GM19372 (cell line): ENCODE measurements around the gene NAGLU.

ENCODE experiments used
- ATAC-seq: cut with Tn5 transposase; IDR thresholded peaks from one replicate; pipeline ENCODE4 v1.9.1; 2021; ENCODE audit warnings: mild to moderate bottlenecking, low read depth, moderate library complexity; ENCODE audit not compliant: unreplicated experiment

Gene NAGLU

DNA sequence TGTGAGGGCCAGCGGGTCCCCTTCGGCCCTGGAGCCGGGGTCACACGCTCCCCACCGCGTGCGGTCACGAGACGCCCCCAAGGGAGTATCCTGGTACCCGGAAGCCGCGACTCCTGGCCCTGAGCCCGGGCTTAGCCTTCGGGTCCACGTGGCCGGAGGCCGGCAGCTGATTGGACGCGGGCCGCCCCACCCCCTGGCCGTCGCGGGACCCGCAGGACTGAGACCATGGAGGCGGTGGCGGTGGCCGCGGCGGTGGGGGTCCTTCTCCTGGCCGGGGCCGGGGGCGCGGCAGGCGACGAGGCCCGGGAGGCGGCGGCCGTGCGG lies at the start of gene NAGLU:
Gene NAGLU, plus strand, starts transcription at position 194 of the 324 bp plus-strand sequence. Its CDS starts 32 bp downstream, at position 226.
- peak; percentile 84 for ATAC-seq

DNA sequence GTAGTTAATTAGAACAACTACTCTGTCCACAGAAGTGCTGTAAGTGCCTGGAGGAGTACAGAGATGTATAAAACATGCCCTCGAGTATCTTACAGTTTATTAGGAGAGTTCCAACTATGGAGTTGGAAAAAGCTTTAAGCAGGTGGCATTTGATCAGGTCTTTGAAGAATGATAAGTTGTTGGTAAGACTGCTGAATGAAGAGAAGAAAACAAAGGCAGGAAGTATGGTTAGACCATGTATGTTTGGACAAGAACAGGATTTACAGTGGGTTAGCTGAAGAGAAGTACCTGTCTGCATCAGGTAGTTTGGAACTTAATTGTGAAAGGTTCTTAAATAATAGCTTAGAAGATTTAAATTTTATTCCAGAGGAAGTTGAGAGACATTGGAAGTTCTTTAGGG lies 48.0 kb upstream of the NAGLU start:
- no peak for ATAC-seq

DNA sequence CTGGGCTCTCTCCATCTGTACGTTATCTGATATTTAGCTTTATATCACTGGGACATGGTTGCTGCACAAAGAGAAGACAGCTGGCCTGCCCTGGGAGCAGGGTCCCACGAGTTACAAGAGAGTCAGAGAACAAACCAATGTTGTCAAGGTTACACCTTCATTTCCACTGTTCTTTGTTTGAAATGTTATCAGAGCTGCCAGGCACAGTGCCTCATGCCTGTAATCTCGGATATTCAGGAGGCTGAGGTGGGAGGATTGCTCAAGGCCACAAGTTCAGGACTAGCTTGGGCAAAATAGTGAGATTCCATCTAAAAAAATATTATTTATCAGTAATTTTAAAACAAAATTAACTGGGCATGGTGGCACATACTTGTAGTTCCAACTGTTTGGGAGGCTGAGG lies 42.7 kb upstream of the NAGLU start:
- ATAC-seq, result no peak

DNA sequence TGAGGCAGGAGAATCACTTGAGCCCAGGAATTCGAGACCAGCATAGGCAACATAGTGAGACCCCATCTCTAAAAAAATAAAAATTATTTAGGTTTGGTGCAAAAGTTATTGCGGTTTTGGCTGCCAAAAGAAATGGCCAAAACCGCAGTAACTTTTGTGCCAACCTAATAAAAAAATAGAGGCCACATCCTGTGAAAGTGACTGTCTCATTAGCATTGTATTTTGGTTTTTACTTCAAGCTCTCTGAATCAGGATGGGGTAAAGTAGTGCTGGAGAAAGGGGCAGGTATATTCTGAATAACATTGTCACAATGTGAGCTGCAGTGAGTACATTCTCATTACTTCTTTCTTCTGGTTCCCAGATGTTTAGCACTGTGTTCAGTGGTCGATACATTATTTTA lies 41.4 kb upstream of the NAGLU start:
- no peak for ATAC-seq

DNA sequence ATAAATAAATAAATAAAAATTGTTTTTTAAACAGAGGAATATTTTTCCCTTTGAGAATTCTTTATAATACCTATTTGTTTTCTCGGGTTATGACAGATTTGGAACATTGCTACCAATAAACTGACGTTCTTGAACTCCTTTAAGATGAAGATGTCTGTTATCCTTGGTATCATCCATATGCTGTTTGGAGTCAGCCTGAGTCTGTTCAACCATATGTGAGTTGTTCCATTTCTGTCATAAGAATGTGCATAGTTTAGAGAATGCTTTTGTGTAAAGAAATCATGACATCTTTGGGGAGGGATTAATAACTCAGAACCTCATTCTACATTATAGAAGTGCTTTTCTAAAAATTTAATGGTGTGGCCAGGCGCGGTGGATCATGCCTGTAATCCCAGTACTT lies 37.2 kb upstream of the NAGLU start:
- no peak for ATAC-seq

DNA sequence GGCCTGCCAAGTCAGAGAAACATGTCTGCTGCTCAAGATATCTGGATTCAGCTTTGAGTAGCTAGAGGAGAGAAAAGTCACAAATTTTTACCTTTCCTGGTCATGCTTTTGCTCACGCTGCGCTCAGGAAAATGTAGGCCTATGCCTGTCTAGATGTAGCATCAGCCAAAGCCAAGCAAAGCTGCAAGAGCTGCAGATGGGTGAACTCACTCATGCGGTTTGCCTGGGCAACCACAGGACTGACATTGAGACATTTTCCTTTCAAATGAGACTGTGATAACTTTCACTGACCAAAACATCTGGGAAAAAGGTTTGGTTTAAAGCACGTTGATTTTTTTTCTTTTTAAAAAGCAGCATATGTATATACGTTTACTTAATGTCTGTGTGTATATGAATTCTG lies 34.0 kb upstream of the NAGLU start:
- no peak for ATAC-seq

DNA sequence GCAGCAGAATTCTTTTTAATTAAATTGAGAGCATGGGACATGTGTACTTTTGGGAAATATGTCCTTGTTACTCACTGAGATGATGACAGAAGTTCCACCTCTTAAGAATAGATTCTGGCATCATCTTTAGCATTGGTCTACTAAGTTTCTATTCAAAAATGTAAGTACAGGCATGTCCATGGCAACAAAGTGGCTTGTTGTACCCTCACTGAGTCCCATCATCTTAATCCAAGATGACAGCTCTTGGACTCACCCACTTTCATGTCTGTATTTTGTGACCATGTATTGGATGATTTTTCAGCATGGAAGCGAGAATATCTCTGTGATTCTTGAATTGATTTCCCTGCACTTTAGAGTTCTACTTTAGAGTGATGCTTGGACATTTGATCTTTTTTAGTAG lies 33.1 kb upstream of the NAGLU start:
- ATAC-seq, result no peak

DNA sequence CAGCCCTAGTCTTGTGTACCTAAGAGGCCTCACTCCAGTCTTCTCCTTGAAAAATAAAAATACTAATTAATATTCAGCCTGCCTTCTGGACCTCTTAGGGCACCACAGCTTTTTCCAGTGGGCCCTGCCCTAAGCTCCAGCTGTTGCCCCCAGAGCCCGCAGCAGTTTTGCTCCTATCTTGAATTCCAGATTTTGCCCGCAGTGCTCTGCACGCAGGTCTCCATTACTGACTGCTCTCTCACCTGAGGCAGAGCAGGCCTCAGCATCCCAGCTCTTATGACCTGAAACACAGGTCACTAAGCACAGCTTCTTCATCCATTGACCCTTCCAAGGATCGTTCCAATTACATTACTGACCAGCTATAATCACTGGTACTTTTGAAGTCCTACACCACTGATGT lies 28.4 kb upstream of the NAGLU start:
- no peak for ATAC-seq

DNA sequence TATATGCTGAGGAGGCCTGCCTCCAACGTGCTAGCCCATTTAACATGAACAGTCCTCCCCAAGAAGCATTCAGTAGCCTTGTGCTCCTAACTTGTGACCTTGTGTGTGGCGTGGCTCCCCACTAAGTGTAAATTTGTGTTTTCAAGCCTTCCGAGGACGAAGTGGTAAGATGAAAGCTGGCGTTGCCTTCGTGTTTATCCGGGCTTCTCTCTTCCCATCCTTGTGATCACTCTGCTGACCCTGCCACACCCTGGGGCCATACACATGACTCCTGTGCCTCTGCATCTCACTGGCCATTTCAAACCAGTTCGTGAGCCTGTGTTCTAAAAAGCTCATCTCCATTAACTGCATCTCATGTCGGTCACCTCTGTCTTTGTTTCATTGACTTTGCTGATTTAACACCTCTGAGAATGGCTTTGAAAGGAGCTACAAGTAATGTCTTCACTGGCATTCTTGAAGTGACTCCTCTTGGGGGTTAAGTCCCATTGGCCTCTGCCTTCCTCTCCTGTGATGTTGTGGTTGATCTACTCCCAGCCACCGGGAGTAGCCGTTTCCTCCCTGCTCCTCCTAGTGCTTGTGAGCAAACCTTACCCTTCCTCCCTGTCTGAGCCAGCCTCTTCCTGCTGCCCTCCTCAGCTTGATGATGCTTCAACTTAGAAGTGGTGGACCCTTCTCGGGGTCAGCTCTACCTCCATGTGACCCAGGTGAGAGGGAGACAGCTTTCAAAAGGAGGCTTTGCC lies 27.4 kb upstream of the NAGLU start:
- ATAC-seq, result no peak

DNA sequence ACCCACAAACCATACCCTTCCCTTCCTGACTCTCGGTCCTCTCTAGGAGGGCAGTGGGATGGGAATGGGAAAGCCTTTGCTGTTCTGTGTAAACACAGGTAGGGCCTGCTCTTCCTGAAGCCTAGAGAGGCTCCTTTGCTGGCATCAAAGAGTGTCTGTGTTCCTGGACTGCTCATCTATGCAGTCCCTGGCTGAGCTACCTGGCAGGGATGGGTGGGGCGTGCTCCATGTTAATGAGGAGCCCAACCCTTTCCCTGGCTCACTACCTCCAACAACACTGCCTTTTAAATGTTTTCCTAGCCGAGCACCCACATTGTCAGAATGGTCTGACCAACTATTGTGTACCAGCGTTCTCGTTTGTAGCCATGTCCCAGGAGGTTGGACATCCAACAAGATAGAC lies 26.6 kb upstream of the NAGLU start:
- no peak for ATAC-seq

DNA sequence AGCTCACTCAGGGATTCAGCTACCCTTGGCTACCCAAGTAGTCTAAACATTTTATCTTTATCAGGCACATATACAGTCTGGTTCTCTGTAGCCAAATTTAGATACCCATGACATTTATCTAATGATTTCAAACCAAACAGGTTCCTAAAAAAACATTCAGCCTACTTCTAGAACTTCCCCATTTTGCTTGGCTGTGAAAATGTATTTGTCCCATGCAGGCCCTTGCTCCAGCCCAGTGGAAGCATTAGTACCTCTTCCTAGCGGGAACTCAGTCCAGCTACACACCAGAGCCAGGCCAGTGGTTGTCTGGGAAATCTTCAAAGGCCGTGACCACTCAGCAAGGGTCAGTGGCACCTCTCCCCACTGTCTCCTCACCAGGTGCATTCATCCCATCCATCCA lies 26.2 kb upstream of the NAGLU start:
- ATAC-seq, result no peak

DNA sequence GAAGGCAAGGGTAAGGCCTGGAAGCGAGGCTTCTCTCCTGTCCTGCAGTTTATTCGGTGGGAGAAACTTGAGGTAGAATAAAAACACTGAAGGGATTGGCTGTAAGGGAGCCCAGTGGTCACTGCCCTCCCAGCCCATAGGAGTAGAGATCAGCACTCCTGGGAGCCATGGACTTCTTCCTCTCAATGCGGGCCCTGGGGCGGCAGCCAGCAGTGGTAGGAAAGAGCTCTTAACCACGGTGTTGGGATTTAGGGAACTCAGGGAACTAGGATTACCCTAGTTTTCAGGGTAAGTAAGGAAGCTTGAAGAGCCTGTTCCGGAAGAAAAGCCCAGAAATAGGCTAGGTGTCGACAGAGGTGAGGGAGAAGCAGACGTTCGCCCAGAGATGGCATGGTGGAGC lies 23.8 kb upstream of the NAGLU start:
- no peak for ATAC-seq

DNA sequence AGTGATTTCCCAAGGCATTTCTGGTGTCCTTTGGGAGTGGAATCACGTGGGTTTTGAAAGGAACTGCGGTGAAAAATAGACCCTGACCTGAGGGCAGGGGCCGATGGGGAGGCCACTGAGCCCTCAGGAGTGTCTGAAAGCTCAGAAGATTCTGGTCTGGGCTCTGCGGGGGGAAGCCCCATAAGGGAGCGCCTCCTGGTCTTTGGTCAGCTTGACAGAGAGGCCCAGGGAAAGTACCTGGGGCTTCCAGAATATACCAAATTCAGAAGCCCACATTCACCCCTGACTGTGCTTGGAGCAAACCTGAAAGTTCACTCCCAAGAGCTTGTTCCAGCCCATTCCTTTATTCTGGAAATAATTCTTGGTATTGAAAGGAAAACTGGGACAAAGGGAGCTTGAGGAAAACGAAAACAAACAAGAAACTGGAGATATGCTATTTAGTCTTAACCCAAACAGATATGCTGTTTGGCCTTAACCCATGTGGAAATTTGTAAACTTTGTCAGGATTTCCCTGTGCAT lies 23.2 kb upstream of the NAGLU start:
- no peak for ATAC-seq

DNA sequence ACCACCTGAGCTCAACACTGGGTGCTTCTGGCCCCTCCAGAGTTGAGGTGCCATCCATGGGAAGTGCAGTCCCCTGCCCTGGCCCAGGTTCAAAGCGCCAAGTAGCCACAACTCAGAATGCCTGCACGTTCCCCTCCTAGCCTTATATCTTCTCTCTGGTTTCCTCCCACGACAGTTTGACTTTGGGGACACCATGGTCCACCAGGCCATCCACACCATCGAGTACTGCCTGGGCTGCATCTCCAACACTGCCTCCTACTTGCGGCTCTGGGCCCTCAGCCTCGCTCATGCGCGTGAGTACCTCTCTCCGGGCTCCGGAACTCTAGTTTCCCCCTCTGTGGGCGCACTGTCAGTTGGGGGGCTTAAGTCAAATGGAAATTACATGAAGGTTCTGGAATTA lies 22.4 kb upstream of the NAGLU start:
- no peak for ATAC-seq

DNA sequence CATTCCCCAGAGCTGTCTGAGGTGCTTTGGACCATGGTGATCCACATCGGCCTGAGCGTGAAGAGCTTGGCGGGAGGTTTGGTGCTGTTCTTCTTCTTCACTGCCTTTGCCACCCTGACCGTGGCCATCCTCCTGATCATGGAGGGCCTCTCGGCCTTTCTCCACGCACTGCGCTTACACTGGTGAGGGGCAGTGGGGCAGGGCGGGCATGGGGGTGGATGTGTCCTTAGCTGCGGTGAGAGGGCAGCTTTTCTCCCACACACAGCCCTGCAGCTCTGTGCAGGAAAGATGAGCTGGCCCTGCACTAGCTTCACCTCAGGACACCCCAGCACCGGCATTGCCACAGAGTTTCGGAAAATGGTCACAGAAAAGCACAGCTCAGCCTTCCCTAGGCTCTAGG lies 21.8 kb upstream of the NAGLU start:
- no peak for ATAC-seq

DNA sequence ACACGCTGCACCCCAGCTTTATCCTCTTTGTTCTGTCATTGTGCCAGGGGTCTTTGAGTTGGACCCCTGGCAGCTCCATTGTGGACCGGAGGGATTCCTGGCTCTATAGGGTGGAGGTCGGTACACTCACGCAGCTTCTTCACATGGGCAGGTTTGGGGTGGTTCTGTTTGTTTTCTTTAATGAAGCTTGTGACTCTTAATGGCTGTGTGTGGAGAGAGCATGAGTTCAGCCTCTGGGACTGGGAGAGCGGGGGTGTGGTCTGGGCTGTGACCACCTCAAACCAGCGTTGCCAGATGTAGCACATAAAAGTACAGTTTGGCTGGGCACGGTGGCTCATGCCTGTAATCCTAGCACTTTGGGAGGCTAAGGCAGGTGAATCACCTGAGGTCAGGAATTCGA lies 21.2 kb upstream of the NAGLU start:
- ATAC-seq, result no peak

DNA sequence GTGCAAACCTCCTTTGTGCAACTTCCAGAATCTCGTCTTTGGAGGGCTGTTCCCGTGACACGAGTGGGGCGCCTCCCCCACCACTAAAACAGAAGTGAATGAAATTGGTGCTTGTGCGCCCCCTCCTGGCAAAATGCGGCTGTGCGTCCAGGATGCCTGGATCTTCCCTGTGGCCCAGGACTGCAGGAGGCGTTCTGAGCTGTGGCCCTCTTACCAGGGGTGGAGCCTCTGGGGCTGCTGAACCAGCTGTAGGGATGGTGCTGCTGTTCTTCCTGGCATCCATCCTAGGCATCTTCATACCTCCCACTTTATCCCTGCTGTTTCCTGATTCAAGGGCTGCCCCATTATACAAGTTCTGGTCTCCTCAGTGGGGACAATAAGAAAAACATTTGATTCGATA lies 18.5 kb upstream of the NAGLU start:
- ATAC-seq, result no peak

DNA sequence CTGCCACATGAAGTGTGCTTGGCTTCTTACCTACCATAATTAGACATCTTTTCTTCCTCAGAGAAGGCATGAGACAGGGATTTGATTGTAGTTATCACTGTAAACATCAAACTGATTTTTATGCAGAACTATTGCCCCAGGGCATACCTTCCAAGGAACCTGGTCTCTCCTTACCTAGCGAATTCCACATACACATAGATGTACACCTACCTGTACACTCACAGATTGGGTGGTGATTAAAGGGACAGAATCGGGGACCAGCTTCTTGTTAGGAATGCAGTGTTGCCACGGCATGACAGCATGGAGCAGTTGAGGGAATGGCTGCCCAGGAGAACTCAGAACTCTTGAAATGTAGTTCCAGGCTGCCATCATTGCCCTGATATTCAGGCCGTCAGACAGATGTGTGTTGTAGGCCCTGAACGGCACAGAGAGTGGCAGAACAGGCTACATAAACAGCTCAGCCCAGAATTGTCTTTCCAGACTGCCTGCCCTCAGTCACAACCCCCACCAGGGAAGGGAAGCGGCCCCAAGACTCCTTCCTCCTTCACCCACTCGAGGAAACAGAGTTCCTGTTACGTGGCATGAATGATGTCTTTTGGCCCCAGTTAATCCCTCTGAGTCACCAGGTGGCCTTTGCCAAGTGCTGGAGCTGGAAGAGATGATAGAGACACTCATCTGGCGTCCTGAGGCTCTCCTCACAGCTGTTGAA lies 17.8 kb upstream of the NAGLU start:
- ATAC-seq, result no peak

DNA sequence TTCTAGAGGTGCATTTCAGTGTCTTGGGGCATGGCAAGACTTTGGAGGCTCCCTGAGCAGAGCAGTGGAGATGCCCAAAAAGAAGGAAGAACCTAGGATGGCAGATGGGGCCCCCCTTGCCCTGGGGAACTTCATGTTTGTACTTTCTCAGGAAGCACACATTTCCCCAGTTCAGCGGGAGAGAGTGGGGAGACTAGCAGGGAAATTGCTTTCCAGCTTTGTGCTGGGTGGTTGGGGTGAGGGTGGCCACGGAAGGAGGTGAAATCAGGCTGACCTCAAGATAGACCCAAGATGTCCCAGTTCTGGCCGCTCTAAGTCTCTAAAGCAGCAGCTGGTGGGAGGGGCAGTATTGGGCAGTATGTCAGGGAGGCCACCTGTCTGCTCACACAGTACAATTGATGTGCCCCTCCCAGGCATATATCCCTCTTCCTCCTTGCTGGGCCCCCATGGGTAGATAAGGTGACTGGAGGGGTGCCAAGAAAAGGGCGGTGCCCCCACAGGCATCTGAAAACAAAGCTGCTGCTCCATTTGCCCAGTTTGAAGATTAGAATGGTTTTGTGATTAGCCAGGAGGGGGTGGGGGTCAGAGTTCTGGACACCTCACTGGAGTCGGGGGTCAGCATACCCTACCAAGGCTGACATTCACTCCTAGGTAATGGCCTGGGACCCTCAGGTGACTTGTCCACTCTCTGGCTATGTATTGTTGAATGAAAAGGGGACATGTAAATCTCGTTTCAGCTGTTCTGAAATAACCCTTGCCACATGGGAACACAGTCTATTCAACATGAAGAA lies 17.1 kb upstream of the NAGLU start:
- no peak for ATAC-seq

DNA sequence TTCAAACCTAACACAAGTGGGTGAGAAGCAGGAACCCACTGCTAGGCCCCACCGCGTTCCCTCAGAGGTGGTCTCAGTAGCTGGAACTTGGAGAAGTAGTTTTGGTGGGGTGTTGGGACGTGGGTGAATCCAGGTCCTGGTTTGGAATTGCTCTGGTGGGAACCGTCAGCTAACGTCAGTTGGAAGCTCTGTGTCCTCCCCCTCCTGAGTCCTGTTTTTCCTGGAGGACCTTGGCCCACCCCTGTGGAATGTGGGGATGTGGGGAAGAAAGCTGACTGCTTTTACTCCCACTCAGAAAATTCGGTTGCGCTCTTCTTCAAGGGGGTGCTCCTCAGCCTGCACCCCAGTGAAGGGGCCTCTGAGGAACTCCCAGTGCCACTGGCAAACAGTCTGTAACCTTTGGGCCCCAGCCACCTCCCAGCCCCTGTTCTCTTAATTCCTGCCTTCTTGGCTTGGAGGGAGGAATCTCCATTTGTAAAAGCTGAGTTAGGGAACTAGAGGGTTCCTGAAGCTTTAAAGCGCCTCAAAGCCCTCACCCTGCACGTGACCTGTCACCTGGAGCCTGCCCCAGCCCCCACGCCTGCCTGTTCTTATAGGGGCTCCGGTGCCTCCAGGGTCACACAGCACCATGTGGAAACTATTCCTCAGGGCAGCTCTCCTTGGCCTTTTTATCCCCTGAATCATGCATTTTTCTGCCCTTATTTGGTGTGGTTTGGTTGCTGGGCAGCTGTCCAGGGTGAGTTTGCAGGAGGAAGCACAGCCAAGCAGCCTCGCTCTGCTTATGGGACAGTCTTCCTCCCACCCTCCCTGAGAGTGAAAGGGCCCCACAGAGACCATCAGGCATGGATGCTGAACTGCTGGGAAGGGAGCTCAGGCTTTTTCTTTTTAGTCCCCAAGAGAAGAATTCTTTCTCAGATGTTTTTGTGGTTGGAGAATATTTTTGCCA lies 16.2 kb upstream of the NAGLU start:
- ATAC-seq, result no peak
